Fibroblast of mammary gland (primary cell): ENCODE measurements around the gene CD109.

Experiments used
- DNase-seq: peaks from one replicate; pipeline ENCODE4 v3.0.0-alpha.2; 2010; ENCODE audit warnings: low read depth
- H3K4me3 ChIP-seq: 2 replicates; pipeline ENCODE4 v1.5.1; 2011; ENCODE audit warnings: low read depth, mild to moderate bottlenecking, low read length, moderate library complexity; ENCODE audit not compliant: control insufficient read depth
- CTCF ChIP-seq: conservative IDR thresholded peaks from 2 replicates; pipeline ENCODE4 v1.5.1; 2011; ENCODE audit warnings: low read depth, low read length, inconsistent platforms; ENCODE audit not compliant: control insufficient read depth, insufficient read depth

CD109 gene

GRCh38 chr6:73782911-73783310 is 86.9 kb downstream of the CD109 start:
- TF ChIP-seq CTCF: no peak
- no peak for DNase-seq

GRCh38 chr6:73784726-73785505 is 88.9 kb downstream of the CD109 start:
- no peak overlapping the region for H3K4me3 ChIP-seq
- no peak for DNase-seq
- no peak for TF ChIP-seq CTCF

More at GRCh38 chr6:73782911-73783310, 86.9 kb downstream of the CD109 start:
- no peak overlapping the region for H3K4me3 ChIP-seq

GRCh38 chr6:73790574-73790973 is 94.6 kb downstream of the CD109 start:
- no peak for DNase-seq
- no peak for TF ChIP-seq CTCF
- H3K4me3 ChIP-seq: no peak overlapping the region

GRCh38 chr6:73791336-73791735 is 95.3 kb downstream of the CD109 start:
- DNase-seq: no peak
- H3K4me3 ChIP-seq: no peak overlapping the region
- no peak for TF ChIP-seq CTCF

GRCh38 chr6:73792738-73793137 is 96.7 kb downstream of the CD109 start:
- no peak overlapping the region for H3K4me3 ChIP-seq
- TF ChIP-seq CTCF: no peak
- DNase-seq: no peak

- TF ChIP-seq CTCF: no peak
- peak; percentile 16 for DNase-seq
- H3K4me3 ChIP-seq: no peak overlapping the region
These were observed 100.9 kb downstream of the CD109 start for GRCh38 chr6:73796881-73797280.
